ENCODE data around the gene CNTNAP2.

GRCh38 chr7:147909431-147910148, 1793.0 kb downstream of the CNTNAP2 start:
- TF ChIP-seq CTCF (conservative IDR thresholded peaks at IDR 0.05) (no peak), ZFX (IDR thresholded peaks at IDR 0.05) (no peak)

Data from C4-2B (cell line).